NCI-H2171 (cell line): ENCODE measurements around the gene CALHM4.
"Not testable (repeated sequence)": the region's sequence is repeated elsewhere in the genome, so short reads cannot be mapped to it uniquely, and the experiment has no call there.

Source experiments
- DNase-seq: peaks from one replicate; lab custom pipeline; 2025; lab: John Stamatoyannopoulos, UW

Gene CALHM4

GRCh38 chr6:116577486-116577885 is 23.9 kb downstream of the CALHM4 start:
- no peak for DNase-seq

- DNase-seq, result no peak
Observed at GRCh38 chr6:116578335-116578734, 24.8 kb downstream of the CALHM4 start.

- no peak for DNase-seq
Observed at GRCh38 chr6:116579143-116579542, 25.6 kb downstream of the CALHM4 start.

GRCh38 chr6:116580198-116580597 is 26.6 kb downstream of the CALHM4 start:
- DNase-seq, result no peak

- no peak for DNase-seq
Observed at GRCh38 chr6:116586276-116586675, 32.7 kb downstream of the CALHM4 start.

DNA sequence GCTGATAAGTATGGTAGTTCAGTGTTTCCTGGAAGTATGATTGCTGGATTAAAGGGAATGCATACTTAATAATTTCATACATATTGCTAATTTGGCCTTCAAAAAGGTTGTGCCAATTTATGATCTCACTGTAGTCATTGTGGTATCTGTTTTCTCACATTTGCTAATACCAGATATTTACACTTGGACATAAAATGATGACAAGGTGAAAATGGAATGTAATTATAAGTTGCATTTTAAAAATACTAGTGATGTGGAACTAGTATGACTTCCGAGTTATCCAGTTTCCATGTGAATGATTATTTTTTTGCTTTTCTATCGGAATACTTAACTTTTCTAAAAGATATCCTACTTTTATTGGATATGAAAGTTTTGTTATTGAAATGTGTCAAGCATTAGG is 33.2 kb downstream of the CALHM4 start:
- no peak for DNase-seq

- DNase-seq, result no peak
Observed at GRCh38 chr6:116595247-116595646, 41.7 kb downstream of the CALHM4 start.

DNA sequence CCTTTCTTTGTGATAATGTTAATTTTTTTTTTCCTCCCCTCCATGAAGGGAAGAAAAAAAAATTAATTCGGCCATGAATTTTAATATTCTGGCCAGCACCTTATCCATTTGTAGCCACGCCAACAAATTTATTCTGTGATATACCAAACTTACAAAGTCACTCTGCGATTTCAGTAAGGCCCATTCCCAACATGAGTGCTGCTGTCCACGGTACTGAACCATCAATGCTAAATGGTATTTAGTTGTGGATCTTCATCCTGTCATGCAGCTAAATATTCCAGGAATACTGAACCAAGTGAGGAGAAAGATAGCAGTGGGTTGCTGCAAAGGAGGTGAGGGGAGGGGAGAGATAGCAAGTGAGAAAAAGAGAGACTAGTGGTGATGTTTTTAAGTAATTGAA is 43.3 kb downstream of the CALHM4 start:
- DNase-seq, result no peak

GRCh38 chr6:116603916-116604315 is 50.4 kb downstream of the CALHM4 start:
- not testable (repeated sequence) for DNase-seq

DNA sequence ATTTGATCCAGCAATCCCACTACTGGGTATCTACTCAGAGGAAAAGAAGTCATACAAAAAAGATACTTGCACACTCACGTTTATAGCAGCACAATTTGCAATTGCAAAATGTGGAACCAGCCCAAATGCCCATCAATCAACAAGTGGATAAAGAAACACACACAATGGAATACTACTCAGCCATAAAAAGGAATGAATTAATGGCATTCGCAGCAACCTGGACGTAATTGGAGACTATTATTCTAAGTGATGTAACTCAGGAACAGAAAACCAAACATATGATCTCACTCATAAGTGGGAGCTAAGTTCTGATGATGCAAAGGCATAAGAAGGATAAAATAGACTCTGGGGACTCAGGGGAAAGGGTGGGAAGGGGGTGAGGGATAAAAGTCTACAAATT is 51.3 kb downstream of the CALHM4 start:
- DNase-seq, result not testable (repeated sequence)

- no peak for DNase-seq
Observed at GRCh38 chr6:116605935-116606334, 52.4 kb downstream of the CALHM4 start.
